Tibial nerve (tissue), 4 donors: ENCODE measurements around the gene SLC43A1. TPM values are rescaled to one million over a fixed set of nuclear protein-coding genes. Genes with fewer than 3 reads are reported as not detected.
A peak's percentile ranks its signal among the peaks of the same experiment; 100 is the strongest.

ENCODE experiments used
- DNase-seq, 2 donors: peaks; one replicate each; pipeline ENCODE4 v3.0.0-alpha.2; 2019; ENCODE audit warnings: low spot score in 2 of 2
- H3K27ac ChIP-seq, 4 donors: fragments of 200-600 bp; sonication (generic) in 3 of 4; one replicate each; pipeline ENCODE4 v1.5.1; 2017 to 2019; ENCODE audit warnings: mild to moderate bottlenecking in 1 of 4
- H3K27me3 ChIP-seq, 2 donors: fragments of 200-600 bp; sonication (generic) in 1 of 2; one replicate each; pipeline versions ENCODE4 v1.5.1 to v1.6.0; 2017 to 2019
- H3K36me3 ChIP-seq, 3 donors: fragments of 200-600 bp; sonication (generic); one replicate each; pipeline ENCODE4 v1.5.1; 2018 to 2019
- H3K4me1 ChIP-seq, 4 donors: fragments of 200-600 bp; sonication (generic) in 3 of 4; one replicate each; pipeline ENCODE4 v1.5.1; 2017 to 2019
- H3K4me3 ChIP-seq, 4 donors: fragments of 200-600 bp; sonication (generic) in 3 of 4; one replicate each; pipeline ENCODE4 v1.5.1; 2017 to 2019; ENCODE audit warnings: mild to moderate bottlenecking in 1 of 4, moderate library complexity in 1 of 4
- H3K9me3 ChIP-seq, 4 donors: fragments of 200-600 bp; sonication (generic) in 3 of 4; one replicate each; pipeline ENCODE4 v1.5.1; 2017 to 2019
- EP300 ChIP-seq, 2 donors: sonication (generic); formaldehyde crosslinking; IDR thresholded peaks; one replicate each; pipeline ENCODE4 v1.6.1; 2017; ENCODE audit warnings: antibody characterized with exemption in 2 of 2, mild to moderate bottlenecking in 1 of 2
- POLR2A ChIP-seq, 2 donors: fragments of 450-650 bp; IDR thresholded peaks; one replicate each; pipeline ENCODE4 v1.6.1; 2017; ENCODE audit warnings: antibody characterized with exemption in 2 of 2, mild to moderate bottlenecking in 2 of 2, moderate library complexity in 2 of 2
- WGBS, 2 donors: methylation state at CpG; one replicate each; pipeline ENCODE4 v1.1.5; 2018; 5-methylcytosine and 5-hydroxymethylcytosine counted together
- total RNA-seq, 4 donors: library from RNA; depleted of rRNA; stranded (reverse); fragments of >200 nt; gene quantifications; one replicate each; pipeline ENCODE4 v1.1.0, GENCODE V29; 2016
- TF ChIP-seq, protein P1 (sequence below), 5 experiments: fragments of 200-600 bp in 3 of 5; fragments of 450-650 bp in 2 of 5; sonication (generic) in 3 of 5; IDR thresholded peaks; one replicate each; pipeline ENCODE4 v1.5.1; 2016 to 2019; ENCODE audit warnings: antibody characterized with exemption in 5 of 5, mild to moderate bottlenecking in 3 of 5, moderate library complexity in 2 of 5

Gene SLC43A1
- total RNA-seq, 4 donors from 2014 or later = 35.8 to 47.3 (median 42.4) TPM

DNA sequence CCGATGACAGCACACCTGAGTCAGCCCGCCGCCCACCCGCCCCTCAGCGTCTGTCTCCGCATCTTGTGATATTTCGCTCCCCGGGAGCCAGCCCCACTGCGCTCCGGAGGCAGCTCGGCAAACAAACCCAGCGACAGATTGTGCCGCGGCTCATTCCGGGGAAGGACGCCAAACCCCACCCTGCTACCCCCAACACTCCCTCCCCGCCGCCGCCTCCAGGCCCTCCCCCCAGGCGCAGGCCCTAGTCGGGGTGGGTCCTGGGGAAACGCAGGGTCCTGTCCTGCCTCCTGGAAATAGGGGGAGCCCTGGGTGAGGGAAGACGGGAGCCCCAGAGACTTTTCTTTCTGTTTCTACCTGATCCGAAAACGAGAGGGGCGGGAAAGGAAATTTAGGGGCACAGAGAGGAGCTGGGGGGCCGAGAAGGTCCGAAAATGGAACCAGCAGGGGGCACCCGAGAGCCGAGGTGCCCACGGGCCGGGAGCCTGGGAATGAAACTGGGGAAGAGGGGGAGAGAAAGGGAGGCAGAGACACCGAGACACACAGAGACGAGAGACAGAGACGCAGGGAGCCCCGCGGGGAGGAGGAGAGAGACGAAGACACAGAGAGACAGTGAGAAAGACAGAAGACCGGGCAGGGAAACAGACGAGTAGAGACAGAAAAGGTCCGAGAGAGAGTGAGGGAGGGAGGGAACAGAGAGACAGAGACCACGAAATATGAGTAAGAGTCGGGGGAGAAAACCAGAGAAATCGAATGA lies 56.9 kb downstream of the SLC43A1 start:
- Histone ChIP-seq H3K27me3 (peaks cover 2 to 63% of the 10 kb centered on the region in 2 donors), H3K9me3 (no peaks in the 10 kb centered on the region), H3K36me3 (no peaks in the 10 kb centered on the region), H3K4me1 (peaks cover 0 to 44% (median 29%) of the 10 kb centered on the region in 4 donors), H3K4me3 (peak overlapping the region; percentile 17 to 49 (median 30)), H3K27ac (no peak overlapping the region)
- peak in 1 of 2 donors; percentile 50 for DNase-seq
- TF ChIP-seq EP300 (IDR thresholded peaks at IDR 0.05) (no peak), POLR2A (IDR thresholded peaks at IDR 0.05) (no peak)
- TF ChIP-seq, protein P1, sequence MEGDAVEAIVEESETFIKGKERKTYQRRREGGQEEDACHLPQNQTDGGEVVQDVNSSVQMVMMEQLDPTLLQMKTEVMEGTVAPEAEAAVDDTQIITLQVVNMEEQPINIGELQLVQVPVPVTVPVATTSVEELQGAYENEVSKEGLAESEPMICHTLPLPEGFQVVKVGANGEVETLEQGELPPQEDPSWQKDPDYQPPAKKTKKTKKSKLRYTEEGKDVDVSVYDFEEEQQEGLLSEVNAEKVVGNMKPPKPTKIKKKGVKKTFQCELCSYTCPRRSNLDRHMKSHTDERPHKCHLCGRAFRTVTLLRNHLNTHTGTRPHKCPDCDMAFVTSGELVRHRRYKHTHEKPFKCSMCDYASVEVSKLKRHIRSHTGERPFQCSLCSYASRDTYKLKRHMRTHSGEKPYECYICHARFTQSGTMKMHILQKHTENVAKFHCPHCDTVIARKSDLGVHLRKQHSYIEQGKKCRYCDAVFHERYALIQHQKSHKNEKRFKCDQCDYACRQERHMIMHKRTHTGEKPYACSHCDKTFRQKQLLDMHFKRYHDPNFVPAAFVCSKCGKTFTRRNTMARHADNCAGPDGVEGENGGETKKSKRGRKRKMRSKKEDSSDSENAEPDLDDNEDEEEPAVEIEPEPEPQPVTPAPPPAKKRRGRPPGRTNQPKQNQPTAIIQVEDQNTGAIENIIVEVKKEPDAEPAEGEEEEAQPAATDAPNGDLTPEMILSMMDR (IDR thresholded peaks at IDR 0.05) = peak; percentile 77 to 88 (median 82)
- 1 to 2% methylated on average over 33 to 41 of the region's 44 CpGs for WGBS, 2 donors

DNA sequence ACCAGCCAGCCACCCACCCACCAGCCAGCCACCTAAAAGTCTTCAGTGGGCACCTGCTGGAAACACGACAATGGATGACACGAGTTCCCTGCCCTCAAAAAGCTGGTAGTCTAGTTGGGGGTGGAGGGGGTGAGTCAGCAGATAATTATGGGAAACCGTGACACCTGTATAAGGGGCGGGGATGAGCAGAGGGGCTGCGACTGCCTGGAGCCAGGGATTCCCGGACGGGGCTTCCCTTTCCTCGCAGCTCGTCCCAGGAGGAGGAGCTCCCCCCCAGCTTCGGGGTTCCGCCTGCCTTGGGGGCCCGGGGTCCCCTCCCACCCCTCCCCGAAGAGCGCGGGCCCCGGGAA lies 57.5 kb downstream of the SLC43A1 start:
- H3K4me1 ChIP-seq = peaks cover 0 to 44% (median 29%) of the 10 kb centered on the region in 4 donors
- no peaks in the 10 kb centered on the region for H3K9me3 ChIP-seq
- TF ChIP-seq, protein P1 (IDR thresholded peaks at IDR 0.05) = no peak
- TF ChIP-seq EP300 (IDR thresholded peaks at IDR 0.05) = no peak
- TF ChIP-seq POLR2A (IDR thresholded peaks at IDR 0.05) = no peak
- H3K27me3 ChIP-seq = peaks cover 2 to 60% of the 10 kb centered on the region in 2 donors
- no peak overlapping the region for H3K27ac ChIP-seq
- H3K36me3 ChIP-seq = no peaks in the 10 kb centered on the region
- WGBS, 2 donors = 4 to 5% methylated on average over 11 to 15 of the region's 16 CpGs
- no peak for DNase-seq
- H3K4me3 ChIP-seq = peak overlapping the region; percentile 17 to 49 (median 30)

DNA sequence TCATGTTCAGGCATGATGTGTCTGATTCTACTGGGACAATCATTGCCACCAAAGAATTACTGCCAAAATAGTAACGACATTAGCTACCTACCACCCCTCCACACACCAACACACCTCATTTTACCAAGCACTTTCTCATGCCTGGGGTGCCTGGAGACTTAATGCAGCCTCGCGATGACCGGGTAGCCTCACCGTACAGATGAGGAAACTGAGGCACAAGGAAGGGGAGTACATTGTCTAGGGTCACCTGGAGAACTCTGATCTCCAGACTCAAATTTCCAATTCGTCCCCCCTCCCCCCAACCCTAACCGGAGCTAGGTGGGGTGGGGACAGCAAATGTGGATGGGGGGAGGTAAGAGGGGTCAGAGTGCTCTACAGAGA lies 57.9 kb downstream of the SLC43A1 start:
- TF ChIP-seq, protein P1 (IDR thresholded peaks at IDR 0.05) = no peak
- TF ChIP-seq POLR2A (IDR thresholded peaks at IDR 0.05) = no peak
- no peak for TF ChIP-seq EP300 (IDR thresholded peaks at IDR 0.05)
- Histone ChIP-seq H3K27me3 (peaks cover 2 to 56% of the 10 kb centered on the region in 2 donors), H3K4me3 (no peak overlapping the region), H3K4me1 (peaks cover 0 to 44% (median 29%) of the 10 kb centered on the region in 4 donors), H3K36me3 (no peaks in the 10 kb centered on the region), H3K27ac (no peak overlapping the region), H3K9me3 (no peaks in the 10 kb centered on the region)
- no peak for DNase-seq
- 5 to 14% methylated on average over 7 of the region's 7 CpGs for WGBS, 2 donors

DNA sequence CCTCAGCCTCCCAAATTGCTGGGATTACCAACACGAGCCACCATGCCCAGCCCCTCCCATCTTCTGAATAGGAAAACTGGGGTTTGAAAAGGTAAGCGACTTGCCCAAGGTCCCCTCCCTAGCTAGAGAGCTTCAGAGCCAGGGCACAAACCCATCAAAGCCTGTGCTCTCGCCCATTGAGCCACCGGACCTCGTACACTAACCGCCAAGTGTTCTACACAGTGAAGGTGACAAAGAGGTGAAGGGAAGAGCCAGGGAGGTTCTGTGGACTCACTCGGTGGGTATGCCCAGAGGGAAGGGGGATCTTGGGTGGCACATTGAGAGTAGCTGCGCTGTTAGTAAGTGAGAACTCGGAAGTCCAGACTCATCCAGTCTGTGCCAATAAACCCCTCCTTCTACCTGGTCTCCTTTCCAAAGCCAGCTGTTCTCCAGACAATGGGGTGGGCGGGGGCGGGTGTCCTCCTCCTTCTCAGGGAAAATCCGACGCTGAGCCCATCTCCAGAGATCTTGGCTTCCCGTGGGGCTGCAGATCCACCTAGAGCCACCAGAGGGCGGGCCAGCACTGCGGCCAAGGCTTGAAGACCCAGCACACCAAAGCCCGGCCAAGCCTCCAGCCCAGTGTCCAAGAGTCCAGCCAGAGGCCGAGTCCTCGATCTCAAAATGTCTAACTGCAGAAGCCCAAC lies 58.4 kb downstream of the SLC43A1 start:
- WGBS, 2 donors = 5 to 6% methylated on average over 16 to 18 of the region's 19 CpGs
- Histone ChIP-seq H3K27me3 (peaks cover 2 to 50% of the 10 kb centered on the region in 2 donors), H3K36me3 (no peaks in the 10 kb centered on the region), H3K4me3 (no peak overlapping the region), H3K4me1 (peaks cover 0 to 44% (median 29%) of the 10 kb centered on the region in 4 donors), H3K27ac (no peak overlapping the region), H3K9me3 (no peaks in the 10 kb centered on the region)
- TF ChIP-seq POLR2A (IDR thresholded peaks at IDR 0.05) (no peak), EP300 (IDR thresholded peaks at IDR 0.05) (peak in 1 of 2 donors; percentile 35)
- TF ChIP-seq, protein P1 (IDR thresholded peaks at IDR 0.05) = peak; percentile 96 to 100 (median 98)
- DNase-seq = peak; percentile 88 to 95
